Measurements from ENCODE around the gene TRAPPC14. TPM values are rescaled to one million over a fixed set of nuclear protein-coding genes. Genes with fewer than 3 reads are reported as not detected.

The TRAPPC14 gene
- total and polyA plus RNA-seq, 2 of the 13 experiments (the other 11 are each of a cell fraction or from before 2014, with no cell fraction given), result 4.7 to 9.6 TPM

DNA sequence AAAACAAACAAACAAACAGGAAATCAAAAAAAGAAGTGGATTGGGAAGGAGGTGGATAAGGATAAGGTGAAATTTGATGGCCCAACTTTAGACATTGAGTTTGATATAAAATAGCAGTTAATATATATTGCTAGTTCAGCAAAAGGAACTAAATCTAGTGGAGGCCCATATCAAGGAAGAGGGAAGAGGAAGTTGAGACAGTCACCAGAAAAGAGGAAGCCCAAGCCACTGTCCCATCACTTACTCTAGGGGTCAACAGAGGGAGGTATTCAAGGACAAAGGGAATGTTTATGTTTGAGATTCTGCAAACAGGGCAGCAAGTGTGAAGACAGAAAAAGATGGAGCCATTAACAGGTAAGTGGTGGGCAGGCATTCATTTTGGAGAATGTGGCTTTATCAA lies 6.1 kb downstream of the TRAPPC14 start (continued):
- TF ChIP-seq, protein P1, sequence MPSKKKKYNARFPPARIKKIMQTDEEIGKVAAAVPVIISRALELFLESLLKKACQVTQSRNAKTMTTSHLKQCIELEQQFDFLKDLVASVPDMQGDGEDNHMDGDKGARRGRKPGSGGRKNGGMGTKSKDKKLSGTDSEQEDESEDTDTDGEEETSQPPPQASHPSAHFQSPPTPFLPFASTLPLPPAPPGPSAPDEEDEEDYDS (CRISPR knock-in tag; IDR thresholded peaks at IDR 0.05), result no peak
- TF ChIP-seq PAF1 (CRISPR knock-in tag; IDR thresholded peaks at IDR 0.05) (no peak), SIX4 (CRISPR knock-in tag; IDR thresholded peaks at IDR 0.05) (no peak), ESRRA (CRISPR knock-in tag; IDR thresholded peaks at IDR 0.05; ENCODE audit: low read depth) (no peak), SATB2 (CRISPR knock-in tag; IDR thresholded peaks at IDR 0.05) (no peak)
- TF ChIP-seq, protein P2, sequence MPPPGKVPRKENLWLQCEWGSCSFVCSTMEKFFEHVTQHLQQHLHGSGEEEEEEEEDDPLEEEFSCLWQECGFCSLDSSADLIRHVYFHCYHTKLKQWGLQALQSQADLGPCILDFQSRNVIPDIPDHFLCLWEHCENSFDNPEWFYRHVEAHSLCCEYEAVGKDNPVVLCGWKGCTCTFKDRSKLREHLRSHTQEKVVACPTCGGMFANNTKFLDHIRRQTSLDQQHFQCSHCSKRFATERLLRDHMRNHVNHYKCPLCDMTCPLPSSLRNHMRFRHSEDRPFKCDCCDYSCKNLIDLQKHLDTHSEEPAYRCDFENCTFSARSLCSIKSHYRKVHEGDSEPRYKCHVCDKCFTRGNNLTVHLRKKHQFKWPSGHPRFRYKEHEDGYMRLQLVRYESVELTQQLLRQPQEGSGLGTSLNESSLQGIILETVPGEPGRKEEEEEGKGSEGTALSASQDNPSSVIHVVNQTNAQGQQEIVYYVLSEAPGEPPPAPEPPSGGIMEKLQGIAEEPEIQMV (CRISPR knock-in tag; IDR thresholded peaks at IDR 0.05; ENCODE audit: low read depth), result no peak

DNA sequence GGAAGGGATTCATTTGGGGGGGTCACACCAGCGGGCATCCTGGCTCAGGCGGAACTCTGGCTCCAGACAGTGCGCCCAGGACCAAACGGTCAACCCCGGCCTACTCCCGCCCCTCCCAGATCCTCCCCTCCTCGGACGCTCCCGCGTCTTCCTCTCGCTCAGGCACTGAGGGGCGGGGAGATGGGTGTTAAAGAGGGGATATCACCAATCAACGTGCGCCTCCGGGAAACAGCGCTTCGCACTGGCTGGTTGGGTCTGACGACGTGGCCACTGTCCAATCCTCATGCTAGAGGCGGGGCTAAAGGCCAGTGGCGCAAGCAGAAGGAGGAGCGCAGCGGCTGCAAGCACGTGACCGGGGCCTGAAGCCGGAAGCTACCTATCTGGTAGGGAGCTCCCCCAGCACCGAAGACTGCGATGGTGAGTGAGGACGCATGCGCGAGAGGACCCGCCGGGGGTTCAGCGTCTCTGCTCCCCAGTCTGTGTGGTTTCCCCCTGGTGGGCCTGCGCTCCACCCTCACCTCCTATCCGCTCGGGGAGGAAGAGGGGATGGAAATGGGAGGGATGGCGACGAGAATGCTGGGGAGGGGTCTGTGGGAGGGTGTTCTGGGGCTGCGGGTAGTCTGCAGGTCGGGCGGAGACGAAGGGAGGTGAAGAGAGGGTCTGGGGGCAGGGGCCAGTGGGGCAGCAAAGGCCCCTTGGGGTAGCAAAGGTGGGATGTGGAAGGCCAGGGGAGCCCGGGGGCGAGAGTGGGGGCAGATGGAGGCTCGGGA lies 9.8 kb downstream of the TRAPPC14 start, which contains the start of gene LAMTOR4:
TSS of gene LAMTOR4 (plus strand) at position 360 of the 770 bp plus-strand sequence. CDS start at position 415, 55 bp downstream.
- CTCF ChIA-PET (ENCODE audit: low intra/inter-chr PET ratio, low total read pairs), result no interaction called here
- intact Hi-C loops (cut with micrococcal nuclease; ENCODE audit: unreplicated experiment) (no loop called here), in situ Hi-C loops (cut with HindIII; ENCODE audit: extremely low pct_ligation_motif_present, low pct_unique_long_range_greater_than_20kb) (no loop called here)
- Histone ChIP-seq H3K9me3 (ENCODE audit: low read length) (no peaks in the 10 kb centered on the region), H4K20me1 (ENCODE audit: insufficient read depth, low read length) (no peaks in the 10 kb centered on the region; the same call in 1 of the 2 replicates), H3K4me1 (ENCODE audit: insufficient read depth, low read length) (peaks cover 45% of the 10 kb centered on the region), H3K36me3 (replicated peaks in 1 of 2; ENCODE audit: control insufficient read depth in 1 of 2, insufficient read depth in 2 of 2, low read length in 2 of 2) (0 out of 5 replicates have a peak, but pooled peaks cover 0 to 1% of the 10 kb centered on the region in 2 experiments), H3K4me2 (ENCODE audit: low read depth, low read length) (peak within 1 kb of the TSS; percentile 88), H2AFZ (ENCODE audit: low read length) (peak within 1 kb of the TSS; percentile 66), H3K79me2 (ENCODE audit: insufficient read depth, low read length) (peaks cover 15% of the 10 kb centered on the region), H3K4me3 (replicated peaks in 1 of 3; ENCODE audit: insufficient read depth in 1 of 3, low read depth in 2 of 3, low read length in 3 of 3) (peak within 1 kb of the TSS; percentile 96 to 97 (median 97)), H3K9ac (ENCODE audit: insufficient read depth, low read depth, low read length) (peak within 1 kb of the TSS; percentile 79), H3K27me3 (ENCODE audit: control insufficient read depth in 1 of 2, insufficient read depth in 2 of 2, low read length in 2 of 2) (no peaks in the 10 kb centered on the region), H3K27ac (ENCODE audit: extremely low read length, insufficient read depth, low read length) (peak within 1 kb of the TSS; percentile 46)
- ATAC-seq (peak; percentile 98), DNase-seq (ENCODE audit: low spot score) (peak; percentile 98), FAIRE-seq (peak; percentile 99)
- under 1% methylated on average over 30 of the region's 46 CpGs for WGBS (ENCODE audit: low lambda C conversion rate)
- no TSS peak for BruUV-seq (replicated peaks)
- POLR2A ChIA-PET, result interaction anchor here (0.6 to 2.3 kb wide), 16 partner anchors 8 to 280 kb away, joined by 3 to 25 read pairs (median 7); partner anchors contain the start of genes AP4M1, COPS6, GAL3ST4 and GPC2
- peak; percentile 97 for TF ChIP-seq BHLHE40 (IDR thresholded peaks at IDR 0.05; ENCODE audit: low read length)
- no peak for TF ChIP-seq CHD4 (IDR thresholded peaks at IDR 0.05; ENCODE audit: borderline replicate concordance, low read length)
- TF ChIP-seq ZBTB1 (CRISPR knock-in tag; IDR thresholded peaks at IDR 0.05; ENCODE audit: borderline replicate concordance), result no peak
- TF ChIP-seq RAD21 (CRISPR knock-in tag; IDR thresholded peaks at IDR 0.05), result no peak
- 0 out of 2 replicates have a peak, but pooled peaks have one; percentile 51 for TF ChIP-seq ZNF83 (CRISPR knock-in tag; IDR thresholded peaks at IDR 0.05; ENCODE audit: borderline replicate concordance)
- TF ChIP-seq RXRA (CRISPR knock-in tag; IDR thresholded peaks at IDR 0.05), result peak; percentile 46
- no peak for TF ChIP-seq ZNF101 (CRISPR knock-in tag; IDR thresholded peaks at IDR 0.05; ENCODE audit: borderline replicate concordance, low read depth)
- TF ChIP-seq AHR (CRISPR knock-in tag; IDR thresholded peaks at IDR 0.05), result 0 out of 2 replicates have a peak, but pooled peaks have one; percentile 20
- TF ChIP-seq, protein P3, sequence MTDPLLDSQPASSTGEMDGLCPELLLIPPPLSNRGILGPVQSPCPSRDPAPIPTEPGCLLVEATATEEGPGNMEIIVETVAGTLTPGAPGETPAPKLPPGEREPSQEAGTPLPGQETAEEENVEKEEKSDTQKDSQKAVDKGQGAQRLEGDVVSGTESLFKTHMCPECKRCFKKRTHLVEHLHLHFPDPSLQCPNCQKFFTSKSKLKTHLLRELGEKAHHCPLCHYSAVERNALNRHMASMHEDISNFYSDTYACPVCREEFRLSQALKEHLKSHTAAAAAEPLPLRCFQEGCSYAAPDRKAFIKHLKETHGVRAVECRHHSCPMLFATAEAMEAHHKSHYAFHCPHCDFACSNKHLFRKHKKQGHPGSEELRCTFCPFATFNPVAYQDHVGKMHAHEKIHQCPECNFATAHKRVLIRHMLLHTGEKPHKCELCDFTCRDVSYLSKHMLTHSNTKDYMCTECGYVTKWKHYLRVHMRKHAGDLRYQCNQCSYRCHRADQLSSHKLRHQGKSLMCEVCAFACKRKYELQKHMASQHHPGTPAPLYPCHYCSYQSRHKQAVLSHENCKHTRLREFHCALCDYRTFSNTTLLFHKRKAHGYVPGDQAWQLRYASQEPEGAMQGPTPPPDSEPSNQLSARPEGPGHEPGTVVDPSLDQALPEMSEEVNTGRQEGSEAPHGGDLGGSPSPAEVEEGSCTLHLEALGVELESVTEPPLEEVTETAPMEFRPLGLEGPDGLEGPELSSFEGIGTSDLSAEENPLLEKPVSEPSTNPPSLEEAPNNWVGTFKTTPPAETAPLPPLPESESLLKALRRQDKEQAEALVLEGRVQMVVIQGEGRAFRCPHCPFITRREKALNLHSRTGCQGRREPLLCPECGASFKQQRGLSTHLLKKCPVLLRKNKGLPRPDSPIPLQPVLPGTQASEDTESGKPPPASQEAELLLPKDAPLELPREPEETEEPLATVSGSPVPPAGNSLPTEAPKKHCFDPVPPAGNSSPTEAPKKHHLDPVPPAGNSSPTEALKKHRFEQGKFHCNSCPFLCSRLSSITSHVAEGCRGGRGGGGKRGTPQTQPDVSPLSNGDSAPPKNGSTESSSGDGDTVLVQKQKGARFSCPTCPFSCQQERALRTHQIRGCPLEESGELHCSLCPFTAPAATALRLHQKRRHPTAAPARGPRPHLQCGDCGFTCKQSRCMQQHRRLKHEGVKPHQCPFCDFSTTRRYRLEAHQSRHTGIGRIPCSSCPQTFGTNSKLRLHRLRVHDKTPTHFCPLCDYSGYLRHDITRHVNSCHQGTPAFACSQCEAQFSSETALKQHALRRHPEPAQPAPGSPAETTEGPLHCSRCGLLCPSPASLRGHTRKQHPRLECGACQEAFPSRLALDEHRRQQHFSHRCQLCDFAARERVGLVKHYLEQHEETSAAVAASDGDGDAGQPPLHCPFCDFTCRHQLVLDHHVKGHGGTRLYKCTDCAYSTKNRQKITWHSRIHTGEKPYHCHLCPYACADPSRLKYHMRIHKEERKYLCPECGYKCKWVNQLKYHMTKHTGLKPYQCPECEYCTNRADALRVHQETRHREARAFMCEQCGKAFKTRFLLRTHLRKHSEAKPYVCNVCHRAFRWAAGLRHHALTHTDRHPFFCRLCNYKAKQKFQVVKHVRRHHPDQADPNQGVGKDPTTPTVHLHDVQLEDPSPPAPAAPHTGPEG (CRISPR knock-in tag; IDR thresholded peaks at IDR 0.05), result no peak
- TF ChIP-seq SIN3B (IDR thresholded peaks at IDR 0.05; ENCODE audit: low read length), result no peak

Measured in HepG2 (cell line).